CD4-positive, alpha-beta T cell treated with Interleukin-10 for 1 hour (primary cell): ENCODE results near the gene CRIP1.

ENCODE experiments used
- DNase-seq: peaks from one replicate; pipeline ENCODE4 v3.0.0-alpha.2; 2020

CRIP1 gene

DNA sequence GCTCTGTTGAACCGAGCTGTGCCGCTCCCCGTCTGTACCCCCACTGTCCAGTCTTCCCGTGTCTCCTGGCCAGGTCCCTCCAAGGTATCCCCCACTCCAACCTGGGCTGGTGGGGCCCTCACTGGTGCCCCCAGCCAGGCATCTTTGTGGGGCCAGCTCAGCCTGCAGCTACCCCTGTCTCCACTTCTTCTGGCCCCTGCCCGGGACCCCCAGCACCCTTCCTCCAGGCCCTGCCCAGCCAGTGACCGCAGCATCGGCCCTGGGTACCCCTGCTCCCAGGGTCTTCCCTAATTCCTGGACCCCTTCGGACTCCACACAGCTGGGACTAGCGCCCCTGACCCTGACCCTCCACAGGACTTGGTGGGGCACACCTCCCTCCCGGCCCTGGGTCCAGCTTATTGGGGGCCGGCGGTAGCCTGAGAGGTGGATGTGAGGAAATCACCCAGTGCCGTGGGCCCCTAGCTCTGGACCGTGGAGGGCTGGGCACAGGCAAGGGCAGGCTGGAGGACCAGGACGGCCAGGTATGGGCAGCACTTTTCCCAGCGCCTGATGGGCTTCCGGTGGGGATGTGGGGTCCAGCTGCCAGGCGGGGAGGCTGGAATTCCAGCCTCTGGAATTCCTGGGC is 4.1 kb upstream of the CRIP1 start:
- no peak for DNase-seq

DNA sequence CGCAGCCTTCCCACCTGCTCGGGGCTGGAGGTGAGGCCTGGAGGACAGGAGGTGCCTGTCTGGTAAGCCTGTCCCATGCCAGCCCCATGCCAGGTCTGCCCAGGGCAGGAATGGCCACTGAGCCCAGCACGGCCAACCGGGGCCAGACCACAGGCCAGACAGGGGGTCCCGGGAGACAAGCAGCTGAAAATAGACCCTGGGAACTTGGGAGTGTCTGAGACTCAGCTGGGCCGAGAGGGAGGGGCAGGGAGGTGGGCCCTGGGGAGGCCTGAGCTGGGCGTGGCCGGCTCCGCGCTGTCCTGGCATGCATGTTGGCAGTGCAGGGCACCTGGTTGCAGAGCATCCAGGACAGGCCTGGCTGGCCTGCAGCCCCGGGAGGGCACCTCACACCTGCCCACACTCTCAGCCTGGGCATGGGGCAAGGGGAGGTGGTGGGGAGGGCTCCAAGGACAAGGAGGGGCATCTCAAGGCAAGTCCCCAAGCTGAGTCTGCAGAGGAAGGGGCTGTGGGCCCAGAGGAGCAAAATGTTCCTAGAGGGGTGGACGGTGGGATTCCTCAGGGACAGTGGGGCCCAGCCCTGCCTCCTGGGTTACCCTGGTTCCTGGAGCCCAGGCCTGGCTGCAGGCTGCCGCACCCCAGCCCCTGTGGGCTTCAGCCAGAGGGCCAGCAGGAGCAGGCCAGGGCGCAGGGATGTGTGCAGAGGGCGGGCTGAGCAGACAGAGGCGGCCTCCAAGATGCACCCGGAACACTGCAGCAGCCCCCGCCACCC is 3.2 kb upstream of the CRIP1 start:
- no peak for DNase-seq

DNA sequence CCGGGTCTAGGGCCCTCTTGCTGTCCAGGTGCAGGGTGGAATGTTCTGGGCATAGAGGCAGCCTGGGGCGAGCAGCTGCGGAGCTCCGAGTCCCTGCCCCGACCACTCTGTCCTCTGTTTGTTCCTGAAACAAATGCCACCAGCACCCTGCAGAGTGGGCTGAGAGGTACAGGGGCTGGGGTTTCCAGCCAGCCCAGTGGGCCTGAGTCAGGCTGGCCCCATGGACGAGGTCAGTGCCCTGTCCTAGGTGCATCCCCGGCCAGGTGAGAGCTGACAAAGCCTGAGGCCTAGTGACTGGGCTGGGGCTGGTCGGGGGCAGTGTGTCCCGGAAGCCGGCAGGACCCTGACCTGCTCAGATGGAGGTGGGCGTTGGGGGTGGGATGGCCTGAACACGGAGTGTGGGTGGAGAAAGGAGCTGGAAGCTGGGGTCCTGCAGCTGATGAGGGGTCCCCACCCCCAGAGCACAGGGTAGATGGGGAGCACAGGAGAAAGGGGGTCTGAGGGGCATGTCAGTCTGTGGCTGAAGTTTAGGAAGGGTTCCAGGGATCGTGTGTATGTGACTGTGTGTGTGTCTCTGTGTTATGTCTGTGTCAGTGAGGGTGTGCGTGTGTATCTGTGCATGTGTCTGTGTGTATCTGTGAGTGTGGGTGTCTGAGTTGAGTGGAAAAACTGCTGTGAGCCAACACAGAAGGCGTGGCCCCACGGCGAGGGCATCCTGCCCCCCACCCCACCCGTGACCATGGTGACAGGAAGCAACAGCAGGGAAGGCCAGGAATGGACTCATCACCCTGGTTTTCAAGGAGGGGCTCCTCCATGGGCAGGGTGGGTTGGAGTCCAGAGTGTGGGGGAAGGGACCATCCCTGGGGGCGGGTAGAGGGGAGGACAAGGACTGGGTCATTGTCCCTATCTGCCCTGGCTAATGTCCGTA is 2.4 kb upstream of the CRIP1 start:
- peak; percentile 83 for DNase-seq

DNA sequence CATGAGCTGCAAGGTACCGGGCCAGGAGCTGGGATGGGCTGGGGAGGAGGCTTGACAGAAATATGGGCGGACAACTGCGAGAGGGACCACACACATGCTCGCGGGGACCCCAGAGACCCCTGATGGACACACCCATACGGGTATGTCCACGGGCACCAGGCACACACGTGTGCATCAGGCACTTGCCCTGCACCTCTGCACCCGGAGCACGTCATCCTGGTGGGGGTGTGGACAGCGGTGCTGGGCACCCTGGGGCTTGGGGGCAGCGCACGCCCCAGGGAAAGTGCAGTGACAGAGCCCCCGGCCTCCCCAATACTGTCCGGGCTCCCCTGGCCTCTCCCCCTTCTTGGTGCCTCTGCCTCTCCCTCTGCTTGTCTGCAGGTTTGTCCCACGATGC is 1.7 kb upstream of the CRIP1 start:
- DNase-seq = no peak

DNA sequence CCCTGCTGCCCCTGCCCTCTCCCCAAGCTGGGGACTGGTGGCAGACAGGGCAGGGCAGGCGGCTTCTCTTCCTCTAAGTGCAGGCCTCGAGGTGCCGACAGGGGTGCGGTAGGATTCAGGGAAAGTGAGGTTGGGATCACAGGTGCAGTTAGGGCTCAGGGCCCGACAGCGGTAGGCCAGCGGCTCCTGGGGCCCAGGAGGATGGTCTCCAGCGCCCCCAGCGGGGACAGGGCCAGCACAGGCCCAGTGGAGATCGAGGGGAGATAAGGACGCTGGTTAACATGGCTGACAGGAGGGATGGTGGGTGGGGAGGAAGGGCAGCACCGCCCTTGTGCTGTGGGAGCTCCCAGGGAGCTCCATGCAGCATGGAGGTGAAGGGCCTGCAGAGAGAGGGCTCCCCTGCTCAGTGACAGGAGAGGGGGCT is 935 bp upstream of the CRIP1 start:
- DNase-seq = peak; percentile 83

DNA sequence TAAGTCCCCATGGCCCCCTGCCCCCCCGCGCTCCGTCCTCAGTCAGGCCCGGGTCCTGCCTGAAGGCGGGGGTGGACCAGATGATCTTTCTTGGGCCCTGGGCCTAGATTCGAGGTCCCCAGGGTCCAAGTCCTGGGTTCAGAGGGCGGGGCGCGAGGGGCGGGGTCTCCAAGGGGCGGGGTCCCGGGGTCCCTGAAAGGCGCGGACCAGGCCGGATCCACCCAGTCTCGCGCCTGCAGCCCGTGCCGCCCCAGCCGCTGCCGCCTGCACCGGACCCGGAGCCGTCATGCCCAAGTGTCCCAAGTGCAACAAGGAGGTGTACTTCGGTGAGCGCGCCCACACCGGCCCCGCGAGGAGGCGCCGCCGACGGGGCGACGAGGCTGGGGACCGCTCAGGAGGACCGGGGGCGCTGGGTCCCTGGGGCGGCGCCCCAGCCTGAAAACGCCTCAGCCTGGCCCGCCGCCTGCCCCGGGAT is 325 bp downstream of the CRIP1 start:
- DNase-seq = peak; percentile 86

DNA sequence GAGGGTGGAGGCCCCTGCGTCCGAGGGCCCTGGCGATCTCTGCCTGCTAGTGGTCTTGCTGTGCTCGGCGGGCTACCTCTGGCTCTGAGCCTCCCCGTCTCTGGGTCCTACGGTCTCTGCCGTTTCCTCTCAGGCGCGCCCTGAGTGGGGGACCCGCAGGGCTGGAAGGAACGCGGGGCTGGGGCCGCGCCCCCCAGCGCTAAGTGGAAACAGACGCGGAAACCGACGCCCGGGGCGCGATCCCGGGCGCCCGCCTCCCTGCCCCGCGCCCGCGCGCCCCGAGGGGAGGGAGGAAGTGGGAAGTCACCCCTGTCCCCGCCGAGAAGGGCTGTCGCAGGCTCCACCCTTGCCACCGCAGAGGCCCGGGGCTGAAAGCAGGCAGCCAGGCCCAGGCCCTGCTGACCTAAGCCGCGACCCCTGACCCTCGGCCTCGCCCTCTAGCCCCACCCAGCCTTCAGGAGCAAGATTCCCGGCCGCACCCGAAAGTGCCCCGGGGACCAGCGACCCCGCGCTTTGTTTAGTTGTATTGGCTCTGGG is 831 bp downstream of the CRIP1 start:
- peak; percentile 84 for DNase-seq

DNA sequence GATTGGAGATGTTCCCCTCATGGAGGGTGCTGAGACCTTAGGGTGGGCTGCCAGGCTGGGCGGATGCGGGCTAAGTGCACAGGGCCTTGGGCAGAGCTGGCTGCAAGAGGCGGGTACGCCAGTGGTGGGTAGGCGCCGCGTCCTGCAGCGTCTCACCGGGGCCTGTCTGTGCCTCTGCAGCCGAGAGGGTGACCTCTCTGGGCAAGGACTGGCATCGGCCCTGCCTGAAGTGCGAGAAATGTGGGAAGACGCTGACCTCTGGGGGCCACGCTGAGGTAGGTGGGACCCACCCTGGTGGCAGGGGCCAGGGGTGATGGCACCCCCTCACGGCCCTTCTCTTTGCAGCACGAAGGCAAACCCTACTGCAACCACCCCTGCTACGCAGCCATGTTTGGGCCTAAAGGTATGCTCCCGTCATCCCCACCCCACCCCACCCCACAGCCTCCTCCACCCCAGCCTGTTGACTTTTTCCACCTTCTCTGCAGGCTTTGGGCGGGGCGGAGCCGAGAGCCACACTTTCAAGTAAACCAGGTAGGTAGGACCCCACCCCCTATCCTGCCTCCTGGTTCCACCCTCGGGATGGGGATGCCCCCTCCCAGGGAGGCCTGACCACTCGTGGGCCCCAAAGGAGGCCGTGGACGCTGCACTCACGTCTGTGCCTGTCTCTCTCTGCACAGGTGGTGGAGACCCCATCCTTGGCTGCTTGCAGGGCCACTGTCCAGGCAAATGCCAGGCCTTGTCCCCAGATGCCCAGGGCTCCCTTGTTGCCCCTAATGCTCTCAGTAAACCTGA is 1.5 kb downstream of the CRIP1 start:
- peak; percentile 50 for DNase-seq

DNA sequence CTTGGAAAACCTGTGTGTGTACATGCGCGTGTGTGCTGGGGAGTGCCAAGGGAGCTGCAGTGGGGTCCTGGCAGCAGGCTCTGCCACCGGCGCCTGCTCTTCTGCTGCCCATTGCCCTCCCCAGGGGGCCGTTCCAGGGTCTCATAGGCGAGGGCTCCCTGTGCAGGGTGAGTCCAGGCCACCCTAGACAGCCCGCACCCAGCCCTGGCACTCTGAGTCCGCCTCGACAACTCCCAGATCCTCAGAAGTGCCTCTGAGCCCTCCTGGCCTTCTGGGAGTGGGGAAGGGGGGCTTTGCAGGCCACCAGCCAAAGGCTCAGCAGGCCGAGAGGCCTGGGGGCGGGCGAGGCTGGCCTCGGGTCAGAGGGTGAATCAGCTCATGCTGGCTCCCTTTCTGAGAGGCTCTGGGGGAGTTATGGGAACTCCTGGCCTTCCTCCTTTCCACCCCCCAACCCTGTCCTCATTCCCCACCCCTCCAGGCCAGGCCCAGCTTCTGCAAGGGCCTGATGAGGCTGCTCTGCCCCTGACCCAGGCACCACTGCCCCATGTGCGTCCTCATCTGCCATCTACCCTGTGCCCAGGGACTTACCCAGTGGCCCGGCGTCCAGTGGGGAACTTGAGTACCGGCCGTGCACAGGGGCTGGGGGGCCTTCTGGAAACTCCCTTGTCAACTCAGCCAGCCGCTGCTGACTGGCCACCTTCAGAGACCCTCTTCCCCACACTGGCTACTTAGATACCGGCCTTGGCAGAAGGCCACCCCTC is 2.3 kb downstream of the CRIP1 start:
- DNase-seq = peak; percentile 46

DNA sequence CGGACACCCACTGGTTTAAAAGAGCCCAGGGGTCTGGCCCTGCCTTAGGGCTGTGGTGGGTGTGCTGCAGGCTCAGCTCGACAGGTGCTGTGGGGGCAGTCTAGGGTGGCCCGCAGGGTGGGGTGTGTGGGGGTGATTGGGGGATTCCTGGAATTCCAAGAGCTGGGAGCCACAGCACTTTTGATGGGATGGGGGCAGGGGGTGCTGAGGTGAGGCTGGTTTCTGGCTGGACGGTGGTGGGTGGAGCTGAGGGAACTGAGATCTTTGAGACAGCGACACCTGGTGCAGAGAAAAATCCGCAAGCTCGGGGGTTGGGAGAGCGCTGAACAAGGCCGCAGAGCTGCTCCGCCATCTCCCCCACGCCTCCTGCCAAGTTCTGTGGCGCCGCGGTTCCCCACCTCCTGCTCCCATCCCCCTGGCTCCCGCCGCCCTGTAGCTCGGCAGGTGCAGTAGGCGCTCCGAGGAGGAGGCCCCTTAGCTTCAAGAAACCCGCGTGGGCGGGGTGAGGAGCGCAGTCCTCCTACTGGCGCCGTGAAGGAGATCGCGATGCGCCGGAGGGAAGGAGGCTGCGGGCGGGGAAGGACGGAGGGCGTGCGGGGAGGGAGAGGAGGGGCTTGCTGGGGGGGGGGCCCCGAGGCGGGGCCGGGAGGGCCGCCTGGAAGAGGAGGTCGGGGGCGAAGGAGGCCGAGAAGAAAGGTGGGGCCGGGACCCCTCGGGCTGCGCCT is 3.0 kb downstream of the CRIP1 start:
- DNase-seq = peak; percentile 90

DNA sequence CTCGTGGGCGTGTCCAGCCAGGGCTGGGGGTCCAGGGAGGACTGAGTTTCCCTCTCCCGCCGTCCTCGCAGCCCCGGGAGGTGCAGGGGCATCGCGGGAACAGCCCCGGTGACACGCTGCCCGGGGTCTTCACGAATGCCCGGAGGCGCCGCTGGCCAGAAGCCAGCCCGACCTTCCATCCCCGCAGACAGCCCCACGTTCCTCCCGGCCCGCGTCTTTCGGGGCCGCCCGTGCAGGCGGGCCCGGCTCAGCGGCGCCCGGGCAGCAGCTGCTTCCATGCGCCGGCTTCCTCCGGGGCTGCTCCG is 3.5 kb downstream of the CRIP1 start:
- DNase-seq = no peak

DNA sequence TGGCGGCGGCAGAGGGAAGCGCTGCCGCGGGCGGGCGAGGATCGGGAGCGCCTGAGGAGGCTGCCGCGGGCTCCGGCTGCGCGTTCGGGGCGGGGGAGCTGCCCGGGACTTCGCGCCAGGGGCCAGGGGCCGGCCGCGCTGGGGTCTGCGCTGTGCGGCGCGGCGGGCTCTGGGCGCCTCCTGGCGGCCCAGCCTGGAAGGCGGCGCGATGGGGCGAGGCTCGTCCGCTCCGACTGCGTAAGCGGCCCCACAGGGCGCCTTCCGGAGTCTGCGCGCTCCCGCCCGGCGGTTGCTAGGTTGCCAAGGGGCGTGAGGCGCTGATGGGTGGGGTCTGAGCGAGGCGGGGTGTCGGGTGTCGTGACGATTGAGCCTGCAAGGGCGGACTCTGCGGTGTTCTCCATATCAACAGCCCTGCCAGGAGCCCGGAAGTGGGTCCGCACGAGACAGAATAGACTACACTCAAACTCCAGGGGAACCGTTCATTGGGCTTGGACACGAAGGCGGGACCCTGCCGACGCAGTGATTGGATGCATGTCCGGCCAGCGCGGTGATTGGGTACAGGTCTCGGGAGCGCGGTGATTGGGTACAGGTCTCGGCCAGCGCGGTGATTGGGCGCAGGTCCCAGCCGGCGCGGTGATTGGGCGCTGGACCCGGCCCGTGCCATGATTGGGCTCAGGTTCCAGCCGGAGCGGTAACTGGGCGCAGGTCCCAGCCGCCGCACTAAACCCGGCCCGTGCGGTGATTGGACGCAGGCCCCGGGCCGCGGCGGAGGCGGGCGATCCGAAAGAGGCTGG is 4.1 kb downstream of the CRIP1 start, which contains the start of gene TEDC1:
TEDC1 (plus strand) TSS at position 675 of the 794 bp plus-strand sequence. CDS start 130 bp downstream, outside the sequence.
- DNase-seq = peak; percentile 100

DNA sequence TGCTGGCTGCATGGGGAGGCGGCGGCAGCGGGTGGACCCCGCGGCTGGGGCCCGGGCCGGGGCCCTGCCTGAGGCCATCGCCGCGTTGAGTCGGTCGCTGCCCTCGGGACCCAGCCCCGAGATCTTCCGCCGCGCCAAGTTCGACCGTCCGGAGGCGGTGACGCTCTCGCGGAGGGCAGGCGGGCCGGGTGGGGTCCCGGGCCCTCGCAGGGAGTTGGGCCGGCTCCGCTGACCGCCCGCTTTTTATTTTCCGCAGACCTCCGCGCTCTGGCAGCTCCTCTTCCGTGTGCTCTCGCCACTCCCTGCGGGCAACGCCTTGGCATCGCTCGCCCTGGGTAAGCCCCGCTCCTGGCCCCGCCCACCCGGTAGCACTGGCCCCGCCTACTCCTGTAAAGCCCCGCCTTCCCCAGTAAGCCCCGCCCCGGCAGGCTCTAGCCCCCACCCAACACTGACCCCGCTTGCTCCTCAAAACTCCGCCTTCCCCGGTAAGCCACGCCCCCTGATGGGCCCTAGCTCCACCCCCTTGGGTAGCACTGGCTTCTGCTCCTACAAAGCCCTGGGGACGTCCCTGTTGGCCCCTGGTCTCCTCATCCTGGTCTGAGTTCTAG is 4.8 kb downstream of the CRIP1 start:
- peak; percentile 91 for DNase-seq

DNA sequence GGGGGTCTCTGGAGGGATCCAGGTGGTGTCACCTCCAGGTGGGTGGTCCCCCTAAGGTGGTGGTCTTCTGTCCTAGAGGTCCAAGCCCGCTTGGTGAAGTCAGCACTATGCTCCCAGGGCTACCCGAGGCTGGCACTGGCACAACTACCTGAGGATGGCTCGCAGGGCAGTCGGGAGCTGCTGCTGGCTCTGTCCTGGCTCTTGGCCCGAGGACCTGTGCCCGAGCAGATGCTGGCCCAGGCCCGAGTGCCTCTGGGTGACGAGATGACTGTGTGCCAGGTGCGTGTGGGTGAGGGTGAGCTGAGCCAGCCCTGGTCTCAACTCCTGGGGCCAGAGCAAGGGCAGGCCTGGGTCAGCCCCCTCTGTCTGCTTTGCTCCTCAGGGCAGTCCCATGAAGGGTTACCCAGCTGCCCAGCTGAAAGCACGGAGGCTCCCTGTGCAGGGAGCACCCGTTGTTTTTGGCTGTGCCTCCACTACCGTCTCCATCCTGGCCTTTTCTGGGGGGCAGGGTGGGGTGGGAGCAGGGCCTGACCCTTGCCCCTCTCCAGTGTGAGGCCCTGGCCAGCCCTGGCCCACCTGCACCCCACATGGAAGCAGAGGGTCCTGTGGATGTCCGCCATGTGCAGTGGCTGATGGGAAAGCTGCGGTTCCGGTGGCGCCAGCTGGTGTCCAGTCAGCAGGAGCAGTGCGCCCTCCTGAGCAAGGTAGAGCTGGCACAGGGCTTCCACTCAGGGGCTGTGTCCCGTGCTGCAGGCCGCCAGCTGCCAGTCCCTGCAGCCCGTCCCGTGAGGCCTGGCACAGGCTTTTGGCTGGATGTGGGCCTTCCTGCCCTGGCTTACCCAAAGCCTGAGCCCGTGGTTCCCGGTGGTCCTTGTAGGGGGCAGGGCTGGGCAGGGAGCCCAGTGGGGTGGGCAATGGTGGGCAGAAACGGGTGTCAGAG is 5.6 kb downstream of the CRIP1 start:
- DNase-seq = peak; percentile 43

DNA sequence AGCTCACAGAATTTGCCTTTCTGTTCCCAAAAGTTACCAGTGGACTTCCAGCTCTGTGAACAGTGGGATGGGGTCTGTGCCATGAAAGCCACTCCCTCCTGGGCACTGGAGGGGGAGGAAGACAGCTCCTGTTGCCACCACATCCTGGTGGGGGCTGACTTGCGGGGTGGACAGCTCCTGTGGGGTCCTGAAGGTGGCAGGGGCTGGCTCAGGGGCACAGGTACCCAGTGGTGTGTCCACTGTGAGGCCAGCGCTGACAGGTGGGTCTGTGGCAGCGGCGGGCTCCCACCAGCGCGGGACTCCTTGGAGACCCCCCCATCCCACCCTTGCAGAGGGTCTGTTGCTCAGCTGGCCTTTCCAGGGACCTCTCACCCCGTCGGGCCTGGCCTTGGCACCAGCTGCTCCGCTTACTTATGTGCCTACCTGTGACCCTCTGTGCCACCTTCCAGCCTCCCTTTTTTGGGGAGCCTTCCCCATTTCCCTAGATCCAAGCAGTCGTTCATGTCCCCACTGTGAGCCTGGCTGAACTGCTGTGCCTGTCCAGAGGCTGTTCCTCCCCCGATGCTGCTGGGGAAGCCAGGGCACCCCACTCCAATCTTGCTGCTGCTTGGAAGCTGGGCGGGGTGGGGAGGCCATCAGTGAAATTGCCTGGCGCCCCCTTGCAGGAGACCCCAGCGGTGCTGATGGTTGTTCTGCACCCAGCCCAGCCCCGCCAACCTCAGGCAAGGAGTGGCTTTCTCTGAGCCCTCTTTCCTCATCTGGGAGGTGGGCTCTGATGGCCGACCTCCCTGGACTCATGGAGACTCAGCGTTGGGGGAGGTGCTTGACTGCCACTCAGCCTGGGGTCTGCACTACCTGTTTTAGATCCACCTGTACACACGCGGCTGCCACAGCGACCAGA is 6.5 kb downstream of the CRIP1 start:
- DNase-seq = peak; percentile 32

DNA sequence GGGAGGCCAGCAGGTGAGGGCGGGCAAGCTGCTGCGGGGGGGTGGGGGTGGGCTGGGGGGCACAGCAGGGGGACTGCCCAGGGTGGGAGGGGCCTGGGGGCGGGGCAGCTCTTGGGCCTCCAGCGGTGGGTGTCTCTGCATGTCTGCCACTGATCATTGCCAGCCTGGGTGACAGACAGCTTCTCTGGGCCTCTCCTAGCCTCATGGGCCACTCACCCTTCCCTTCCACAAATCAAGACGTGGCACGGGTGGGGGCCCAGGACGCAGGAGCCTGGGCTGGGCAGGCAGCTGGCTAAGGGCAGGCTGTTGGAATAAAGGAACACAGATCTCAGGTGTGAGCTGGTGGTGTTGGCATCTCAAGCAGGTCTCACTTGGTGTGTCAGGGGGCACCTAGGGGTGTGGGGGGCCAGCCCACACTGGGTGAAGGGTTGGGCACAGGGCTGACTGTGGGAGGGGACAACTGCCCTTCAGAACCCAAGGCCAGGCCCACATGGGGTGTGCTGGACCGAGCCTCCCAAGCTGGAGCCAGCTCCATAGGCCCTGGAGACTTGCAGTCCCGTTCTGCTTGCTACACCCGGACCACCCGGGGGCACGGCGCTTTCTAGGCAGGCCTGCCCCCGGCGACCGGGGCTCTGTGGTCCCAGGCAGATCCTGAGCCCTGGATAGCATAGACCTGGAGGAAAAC is 7.4 kb downstream of the CRIP1 start:
- peak; percentile 32 for DNase-seq

DNA sequence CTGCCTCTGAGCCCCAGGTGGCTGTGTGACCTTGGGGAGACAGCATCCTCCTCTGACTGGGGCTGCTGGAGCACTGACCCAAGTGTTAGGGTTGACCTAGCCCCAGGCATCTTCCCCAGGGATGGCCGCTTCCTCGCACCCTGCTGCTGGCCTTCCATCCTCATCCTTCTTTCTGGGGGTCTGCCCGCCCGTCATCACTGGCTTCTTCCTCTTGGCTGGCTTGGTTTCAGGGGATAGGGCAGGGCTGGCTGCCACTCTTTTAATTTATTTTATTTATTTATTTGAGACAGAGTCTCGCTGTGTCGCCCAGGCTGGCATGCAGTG is 7.9 kb downstream of the CRIP1 start:
- peak; percentile 27 for DNase-seq
